ENCODE data around the gene C1QTNF6.

The C1QTNF6 gene

GRCh38 chr22:37139762-37140161, 48.3 kb downstream of the C1QTNF6 start:
- DNase-seq: no peak

GRCh38 chr22:37138849-37139561, 49.0 kb downstream of the C1QTNF6 start:
- DNase-seq: no peak

- no peak for DNase-seq
Observed at GRCh38 chr22:37137903-37138665, 50.0 kb downstream of the C1QTNF6 start.

GRCh38 chr22:37137131-37137530, 50.9 kb downstream of the C1QTNF6 start:
- DNase-seq: no peak

GRCh38 chr22:37135023-37135422, 53.0 kb downstream of the C1QTNF6 start:
- no peak for DNase-seq

- no peak for DNase-seq
Observed at GRCh38 chr22:37133304-37134018, 54.6 kb downstream of the C1QTNF6 start.

GRCh38 chr22:37132773-37133172, 55.3 kb downstream of the C1QTNF6 start:
- no peak for DNase-seq

Measured in 8988T (cell line).